ENCODE measurements around the gene PCSK6. TPM values are rescaled to one million over a fixed set of nuclear protein-coding genes. Genes with fewer than 3 reads are reported as not detected.

PCSK6 gene
- total RNA-seq, 1 experiment from 2014 or later: 2.9 TPM

DNA sequence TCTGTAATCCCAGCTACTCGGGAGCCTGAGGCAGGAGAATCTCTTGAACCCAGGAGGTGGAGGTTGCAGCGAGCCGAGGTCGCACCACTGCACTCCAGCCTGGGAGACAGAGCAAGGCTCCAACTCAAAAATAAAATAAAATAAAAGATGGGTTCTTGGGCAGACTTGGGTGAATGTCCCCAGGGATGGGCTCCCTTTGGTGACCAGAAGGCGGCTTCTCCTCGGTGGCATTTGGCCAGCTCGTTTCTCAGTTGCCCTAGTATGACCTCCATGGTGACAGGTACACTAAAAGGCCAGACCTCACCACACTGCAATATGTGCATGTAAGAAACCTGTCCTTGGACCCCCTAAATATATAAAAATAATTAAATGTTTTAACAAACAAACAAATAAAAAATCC, 118.4 kb downstream of the PCSK6 start (continued):
- TF ChIP-seq NR2C2 (CRISPR knock-in tag; IDR thresholded peaks at IDR 0.05): no peak

- Mint-ChIP-seq H3K9me3 (no peaks in the 10 kb centered on the region), H3K27ac (no peak overlapping the region), H3K4me1 (peaks cover 21% of the 10 kb centered on the region), H3K36me3 (no peaks in the 10 kb centered on the region), H3K4me3 (no peak overlapping the region), H3K27me3 (ENCODE audit: low read depth) (no peaks in the 10 kb centered on the region; the same call in 1 of the 2 replicates)
- TF ChIP-seq, protein P1, sequence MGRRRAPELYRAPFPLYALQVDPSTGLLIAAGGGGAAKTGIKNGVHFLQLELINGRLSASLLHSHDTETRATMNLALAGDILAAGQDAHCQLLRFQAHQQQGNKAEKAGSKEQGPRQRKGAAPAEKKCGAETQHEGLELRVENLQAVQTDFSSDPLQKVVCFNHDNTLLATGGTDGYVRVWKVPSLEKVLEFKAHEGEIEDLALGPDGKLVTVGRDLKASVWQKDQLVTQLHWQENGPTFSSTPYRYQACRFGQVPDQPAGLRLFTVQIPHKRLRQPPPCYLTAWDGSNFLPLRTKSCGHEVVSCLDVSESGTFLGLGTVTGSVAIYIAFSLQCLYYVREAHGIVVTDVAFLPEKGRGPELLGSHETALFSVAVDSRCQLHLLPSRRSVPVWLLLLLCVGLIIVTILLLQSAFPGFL (CRISPR knock-in tag; IDR thresholded peaks at IDR 0.05; ENCODE audit: borderline replicate concordance): no peak
- TF ChIP-seq, protein P2, sequence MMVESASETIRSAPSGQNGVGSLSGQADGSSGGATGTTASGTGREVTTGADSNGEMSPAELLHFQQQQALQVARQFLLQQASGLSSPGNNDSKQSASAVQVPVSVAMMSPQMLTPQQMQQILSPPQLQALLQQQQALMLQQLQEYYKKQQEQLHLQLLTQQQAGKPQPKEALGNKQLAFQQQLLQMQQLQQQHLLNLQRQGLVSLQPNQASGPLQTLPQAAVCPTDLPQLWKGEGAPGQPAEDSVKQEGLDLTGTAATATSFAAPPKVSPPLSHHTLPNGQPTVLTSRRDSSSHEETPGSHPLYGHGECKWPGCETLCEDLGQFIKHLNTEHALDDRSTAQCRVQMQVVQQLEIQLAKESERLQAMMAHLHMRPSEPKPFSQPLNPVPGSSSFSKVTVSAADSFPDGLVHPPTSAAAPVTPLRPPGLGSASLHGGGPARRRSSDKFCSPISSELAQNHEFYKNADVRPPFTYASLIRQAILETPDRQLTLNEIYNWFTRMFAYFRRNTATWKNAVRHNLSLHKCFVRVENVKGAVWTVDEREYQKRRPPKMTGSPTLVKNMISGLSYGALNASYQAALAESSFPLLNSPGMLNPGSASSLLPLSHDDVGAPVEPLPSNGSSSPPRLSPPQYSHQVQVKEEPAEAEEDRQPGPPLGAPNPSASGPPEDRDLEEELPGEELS (CRISPR knock-in tag; IDR thresholded peaks at IDR 0.05): no peak
- no peak for TF ChIP-seq ZNF121 (CRISPR knock-in tag; IDR thresholded peaks at IDR 0.05)
- TF ChIP-seq, protein P3, sequence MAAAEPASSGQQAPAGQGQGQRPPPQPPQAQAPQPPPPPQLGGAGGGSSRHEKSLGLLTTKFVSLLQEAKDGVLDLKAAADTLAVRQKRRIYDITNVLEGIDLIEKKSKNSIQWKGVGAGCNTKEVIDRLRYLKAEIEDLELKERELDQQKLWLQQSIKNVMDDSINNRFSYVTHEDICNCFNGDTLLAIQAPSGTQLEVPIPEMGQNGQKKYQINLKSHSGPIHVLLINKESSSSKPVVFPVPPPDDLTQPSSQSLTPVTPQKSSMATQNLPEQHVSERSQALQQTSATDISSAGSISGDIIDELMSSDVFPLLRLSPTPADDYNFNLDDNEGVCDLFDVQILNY (CRISPR knock-in tag; IDR thresholded peaks at IDR 0.05): no peak
- no peak for TF ChIP-seq MYBL2 (CRISPR knock-in tag; IDR thresholded peaks at IDR 0.05)
- DNase-seq (ENCODE audit: low spot score): no peak
- POLR2A ChIA-PET: no interaction called here
- CTCF ChIA-PET: interaction anchor here (1.1 kb wide), 1 partner anchor 285 kb away, joined by 4 read pairs; no protein-coding TSS in a partner anchor
- no peak for ATAC-seq
Measured at GRCh38 chr15:101370330-101371024, 119.0 kb downstream of the PCSK6 start.

- ChIA-PET CTCF (no interaction called here), POLR2A (no interaction called here)
- no peak for DNase-seq (ENCODE audit: low spot score)
- no peak for ATAC-seq
- H3K4me1 Mint-ChIP-seq: peaks cover 21% of the 10 kb centered on the region
- H3K9me3 Mint-ChIP-seq: peaks cover 2% of the 10 kb centered on the region
- TF ChIP-seq MXD4 (CRISPR knock-in tag; IDR thresholded peaks at IDR 0.05; ENCODE audit: borderline replicate concordance): no peak
- TF ChIP-seq E2F4 (CRISPR knock-in tag; IDR thresholded peaks at IDR 0.05; ENCODE audit: borderline replicate concordance, low read depth): no peak
- TF ChIP-seq, protein P4, sequence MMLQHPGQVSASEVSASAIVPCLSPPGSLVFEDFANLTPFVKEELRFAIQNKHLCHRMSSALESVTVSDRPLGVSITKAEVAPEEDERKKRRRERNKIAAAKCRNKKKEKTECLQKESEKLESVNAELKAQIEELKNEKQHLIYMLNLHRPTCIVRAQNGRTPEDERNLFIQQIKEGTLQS (CRISPR knock-in tag; conservative IDR thresholded peaks at IDR 0.05): no peak
- TF ChIP-seq HMGA2 (CRISPR knock-in tag; IDR thresholded peaks at IDR 0.05): no peak
- no peak for TF ChIP-seq KAT7 (CRISPR knock-in tag; IDR thresholded peaks at IDR 0.05; ENCODE audit: borderline replicate concordance)
- TF ChIP-seq RORB (CRISPR knock-in tag; IDR thresholded peaks at IDR 0.05): no peak
- no peak for TF ChIP-seq AR (CRISPR knock-in tag; IDR thresholded peaks at IDR 0.05)
- no peak for TF ChIP-seq ZSCAN18 (CRISPR knock-in tag; IDR thresholded peaks at IDR 0.05)
- no peak for TF ChIP-seq MLX (CRISPR knock-in tag; IDR thresholded peaks at IDR 0.05)
- TF ChIP-seq NFATC4 (CRISPR knock-in tag; IDR thresholded peaks at IDR 0.05): no peak
- H3K4me3 Mint-ChIP-seq: no peak overlapping the region
- no peak overlapping the region for H3K27ac Mint-ChIP-seq
- H3K36me3 Mint-ChIP-seq: no peaks in the 10 kb centered on the region
- no peaks in the 10 kb centered on the region; the same call in 1 of the 2 replicates for H3K27me3 Mint-ChIP-seq (ENCODE audit: low read depth)
Measured at GRCh38 chr15:101369676-101370075, 119.8 kb downstream of the PCSK6 start.
